K562 (cell line): Measurements from ENCODE around the gene TMCC1. TPM values are rescaled to one million over a fixed set of nuclear protein-coding genes. Genes with fewer than 3 reads are reported as not detected.

ENCODE experiments used
- ATF6 ChIP-seq: sonication (generic); formaldehyde crosslinking; IDR thresholded peaks from 2 replicates; pipeline ENCODE4 v1.4.0; 2020; ENCODE audit warnings: mild to moderate bottlenecking, missing genetic modification reagents
- CCAR2 ChIP-seq: fragments of 200-400 bp; formaldehyde crosslinking; IDR thresholded peaks from 2 replicates; pipeline ENCODE4 v1.6.1; 2017; ENCODE audit warnings: mild to moderate bottlenecking, low read depth, low read length
- CHD7 ChIP-seq: fragments of 200-600 bp; sonication (generic); IDR thresholded peaks from one replicate; pipeline ENCODE4 v1.6.1; 2012; ENCODE audit warnings: mild to moderate bottlenecking, low read depth, low read length, inconsistent platforms
- FOXM1 ChIP-seq, 2 experiments: fragments of 450-650 bp in 1 of 2; sonication (generic) in 1 of 2; formaldehyde crosslinking in 1 of 2; IDR thresholded peaks; 2 replicates each; pipeline versions ENCODE4 v1.6.1 to v1.9.0; 2017 to 2022; ENCODE audit warnings: low read depth in 2 of 2, mild to moderate bottlenecking in 2 of 2, missing genetic modification reagents in 1 of 2, moderate library complexity in 1 of 2
- KLF13 ChIP-seq: fragments of 450-650 bp; IDR thresholded peaks from 2 replicates; pipeline ENCODE4 v1.6.1; 2016; ENCODE audit warnings: missing genetic modification characterization, low read depth, mild to moderate bottlenecking, missing compliant biosample characterization, moderate library complexity, borderline replicate concordance
- MNT ChIP-seq, 2 experiments: fragments of 450-650 bp; conservative IDR thresholded peaks; 2 replicates each; pipeline ENCODE4 v1.6.1; 2017; ENCODE audit warnings: mild to moderate bottlenecking in 2 of 2, moderate library complexity in 2 of 2
- NFE2 ChIP-seq: IDR thresholded peaks from 2 replicates; pipeline ENCODE4 v1.6.1; 2014; ENCODE audit warnings: antibody characterized with exemption, low read depth
- RHOXF2B ChIP-seq: fragments of 250-450 bp; sonication (Bioruptor Pico); conservative IDR thresholded peaks from 2 replicates; pipeline ENCODE4 v1.5.1; 2021
- SREBF1 ChIP-seq: fragments of 150-350 bp; IDR thresholded peaks from 2 replicates; pipeline ENCODE4 v1.6.1; 2014; ENCODE audit warnings: antibody characterized with exemption, low read depth, low read length, borderline replicate concordance
- ZBTB1 ChIP-seq: sonication (generic); formaldehyde crosslinking; IDR thresholded peaks from 2 replicates; pipeline ENCODE4 v1.8.1; 2023; ENCODE audit warnings: missing genetic modification reagents, low read depth, mild to moderate bottlenecking, borderline replicate concordance
- ZFP30 ChIP-seq: fragments of 250-450 bp; sonication (Bioruptor Pico); IDR thresholded peaks from 2 replicates; pipeline ENCODE4 v1.8.0; 2022; ENCODE audit warnings: moderate library complexity, mild to moderate bottlenecking, inconsistent platforms, borderline replicate concordance
- ZNF197 ChIP-seq: fragments of 200-800 bp; sonication (Bioruptor generic); IDR thresholded peaks from 2 replicates; pipeline ENCODE4 v1.6.1; 2016; ENCODE audit warnings: low read depth, missing genetic modification characterization, missing compliant biosample characterization
- ZNF347 ChIP-seq: fragments of 450-650 bp; formaldehyde crosslinking; IDR thresholded peaks from 2 replicates; pipeline ENCODE4 v1.4.0; 2020; ENCODE audit warnings: low read depth, mild to moderate bottlenecking, moderate library complexity
- polyA plus RNA-seq, 8 experiments: library from polyadenylated mRNA; depleted of rRNA in 4 of 8; stranded (reverse) in 5 of 8; unstranded in 3 of 8; fragments of >200 nt; fragmentation: Nextera tagmentation in 2 of 8; fragmentation: Illumina TruSeq in 1 of 8; extraction: Ambion mirVana in 2 of 8; extraction: Trizol in 1 of 8; gene quantifications; 2 replicates each; pipeline versions ENCODE4 v1.2.1 to v1.2.3, GENCODE V29; 2011 to 2014; ENCODE audit warnings: inconsistent platforms in 1 of 8, missing spikeins in 1 of 8
- total RNA-seq, 7 experiments: library from RNA; depleted of rRNA in 6 of 7; stranded (reverse); fragments of >200 nt in 6 of 7; fragmentation: Illumina TruSeq in 2 of 7; extraction: Trizol in 2 of 7; gene quantifications; 2 replicates each; pipeline versions ENCODE4 v1.2.1 to v1.2.3, GENCODE V29; 2011 to 2021; ENCODE audit warnings: low replicate concordance in 1 of 7

TMCC1 gene
- total and polyA plus RNA-seq, 9 of the 15 experiments (the other 6 are each of a cell fraction or from before 2014, with no cell fraction given) = 0.89 to 8.7 (median 4.0) TPM

- no peak for TF ChIP-seq CHD7
- TF ChIP-seq KLF13 (tag) = no peak
- no peak for TF ChIP-seq ZFP30 (CRISPR knock-in tag)
- TF ChIP-seq ZNF197 (CRISPR knock-in tag) = no peak
- peak; percentile 64; the same call in 1 of the 2 replicates for TF ChIP-seq FOXM1 (IDR thresholded peaks at IDR 0.05; ENCODE audit: low read depth)
- no peak for TF ChIP-seq FOXM1 (CRISPR knock-in tag; IDR thresholded peaks at IDR 0.05; ENCODE audit: low read depth)
- no peak for TF ChIP-seq CCAR2
- TF ChIP-seq RHOXF2B = no peak
- no peak for TF ChIP-seq ATF6 (CRISPR knock-in tag)
- TF ChIP-seq SREBF1 = no peak
- TF ChIP-seq ZNF347 = no peak
- TF ChIP-seq MNT (conservative IDR thresholded peaks at IDR 0.05) = no peak
- no peak for TF ChIP-seq ZBTB1 (CRISPR knock-in tag)
- no peak for TF ChIP-seq NFE2
Observed at GRCh38 chr3:129793942-129794310, 99.6 kb downstream of the TMCC1 start (continued).
